Ovary (tissue), 9 donors: ENCODE results near the gene SESN1. TPM values are rescaled to one million over a fixed set of nuclear protein-coding genes. Genes with fewer than 3 reads are reported as not detected.

ENCODE experiments used
- DNase-seq, 5 donors: peaks; one replicate each; pipeline ENCODE4 v3.0.0-alpha.2; 2019 to 2020
- H3K27ac ChIP-seq, 2 donors: fragments of 200-600 bp; one replicate each; pipeline versions ENCODE4 v1.5.1 to v1.8.0; 2019 to 2022
- H3K27me3 ChIP-seq: fragments of 200-600 bp; one replicate; pipeline ENCODE4 v1.8.0; 2022
- H3K36me3 ChIP-seq: fragments of 200-600 bp; sonication (generic); one replicate; pipeline ENCODE4 v1.5.1; 2019
- H3K4me1 ChIP-seq: one replicate; pipeline ENCODE4 v1.8.1; 2013; ENCODE audit warnings: mild to moderate bottlenecking, moderate library complexity; ENCODE audit not compliant: insufficient read depth
- H3K4me3 ChIP-seq: fragments of 200-600 bp; sonication (generic); one replicate; pipeline ENCODE4 v1.5.1; 2017
- H3K9me3 ChIP-seq, 2 donors: fragments of 200-600 bp in 1 of 2; sonication (generic) in 1 of 2; one replicate each; pipeline versions ENCODE4 v1.5.1 to v1.8.1; 2013 to 2019; ENCODE audit warnings: mild to moderate bottlenecking in 1 of 2, moderate library complexity in 1 of 2
- EP300 ChIP-seq: sonication (generic); formaldehyde crosslinking; IDR thresholded peaks from one replicate; pipeline ENCODE4 v1.6.1; 2017; ENCODE audit warnings: antibody characterized with exemption
- POLR2A ChIP-seq: fragments of 450-650 bp; IDR thresholded peaks from one replicate; pipeline ENCODE4 v1.6.1; 2017; ENCODE audit warnings: antibody characterized with exemption, mild to moderate bottlenecking, moderate library complexity
- WGBS, 3 donors: extraction: QIAGEN DNeasy Blood & Tissue Kit in 1 of 3; methylation state at CpG; one replicate each; pipeline versions ENCODE4 v1.1.5 to v1.1.7; 2013 to 2017; 5-methylcytosine and 5-hydroxymethylcytosine counted together
- intact Hi-C, 4 donors: fragments of 100-400 bp; cut with DNase I; formaldehyde crosslinking; loops; one replicate each; pipeline versions ENCODE4 v1.11.0 to v1.15.1; 2022 to 2023
- polyA plus RNA-seq, 2 donors: library from polyadenylated mRNA; stranded (reverse); fragments of 200-250 nt in 1 of 2; fragments of 350-450 nt in 1 of 2; fragmentation: Illumina TruSeq in 1 of 2; extraction: RNeasy Lipid Tissue Mini Kit (QIAGEN cat#74804) in 1 of 2; gene quantifications; one replicate each; pipeline ENCODE4 v1.2.3, GENCODE V29; 2013 to 2014
- total RNA-seq, 7 donors: library from RNA; depleted of rRNA in 2 of 7; stranded (reverse); fragments of >200 nt in 2 of 7; fragmentation: NEBNext Ultra II Directional in 3 of 7; extraction: Animal tissue kit (Norgen Biotek cat#: 25700) in 3 of 7; gene quantifications; one replicate each; pipeline versions ENCODE4 v1.1.0 to v1.2.4, GENCODE V29; 2016 to 2023
- TF ChIP-seq, protein P1 (sequence below), 3 donors: fragments of 450-650 bp in 2 of 3; fragments of 200-600 bp in 1 of 3; IDR thresholded peaks; one replicate each; pipeline versions ENCODE4 v1.5.1 to v1.8.0; 2016 to 2022; ENCODE audit warnings: antibody characterized with exemption in 3 of 3, mild to moderate bottlenecking in 1 of 3
- donor health status: DM: no; HTN: no; CAD: no; lungs with moderate emphysema.
- donor health status: DM: no; HTN: no; CAD: no.
- donor health status: Bipolar disorder and iron deficiency.
- donor health status: DM: yes; HTN: yes; CAD: no.
- donor health status: DM: no; HTN: no; CAD: no.
- donor health status: DM: yes; HTN: yes; CAD: no.

Gene SESN1
- total and polyA plus RNA-seq, 9 donors, result 36.5 to 97.2 (median 65.4) TPM

DNA sequence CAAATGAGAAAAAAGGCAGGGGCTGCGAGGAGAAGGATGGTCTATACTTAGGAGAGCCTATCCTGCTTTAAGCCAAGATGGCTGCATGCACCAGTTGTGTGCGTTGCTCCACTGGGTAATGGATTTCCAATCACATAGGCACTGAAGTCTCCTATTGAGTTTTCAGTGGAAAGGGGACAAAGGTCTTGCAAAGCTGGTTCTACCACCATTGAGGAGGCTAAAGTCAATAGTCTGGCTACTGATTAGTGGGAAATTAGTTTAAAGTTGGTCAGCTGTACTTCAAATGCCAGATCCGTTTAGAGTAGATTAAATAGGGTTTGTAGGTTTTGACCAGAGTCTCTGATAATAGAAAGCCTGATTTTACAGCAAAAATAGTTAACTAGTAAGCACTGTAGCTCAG, 104.9 kb downstream of the SESN1 start:
- no peaks in the 10 kb centered on the region for H3K9me3 ChIP-seq
- no peak overlapping the region for H3K4me3 ChIP-seq
- 93 to 99% (median 96%) methylated on average over 3 of the region's 3 CpGs for WGBS, 3 donors
- H3K27me3 ChIP-seq, result no peaks in the 10 kb centered on the region
- intact Hi-C loops, result no loop called here
- H3K27ac ChIP-seq, result no peak overlapping the region
- no peak for DNase-seq
- H3K36me3 ChIP-seq, result no peaks in the 10 kb centered on the region
- no peaks in the 10 kb centered on the region for H3K4me1 ChIP-seq
- TF ChIP-seq, protein P1, sequence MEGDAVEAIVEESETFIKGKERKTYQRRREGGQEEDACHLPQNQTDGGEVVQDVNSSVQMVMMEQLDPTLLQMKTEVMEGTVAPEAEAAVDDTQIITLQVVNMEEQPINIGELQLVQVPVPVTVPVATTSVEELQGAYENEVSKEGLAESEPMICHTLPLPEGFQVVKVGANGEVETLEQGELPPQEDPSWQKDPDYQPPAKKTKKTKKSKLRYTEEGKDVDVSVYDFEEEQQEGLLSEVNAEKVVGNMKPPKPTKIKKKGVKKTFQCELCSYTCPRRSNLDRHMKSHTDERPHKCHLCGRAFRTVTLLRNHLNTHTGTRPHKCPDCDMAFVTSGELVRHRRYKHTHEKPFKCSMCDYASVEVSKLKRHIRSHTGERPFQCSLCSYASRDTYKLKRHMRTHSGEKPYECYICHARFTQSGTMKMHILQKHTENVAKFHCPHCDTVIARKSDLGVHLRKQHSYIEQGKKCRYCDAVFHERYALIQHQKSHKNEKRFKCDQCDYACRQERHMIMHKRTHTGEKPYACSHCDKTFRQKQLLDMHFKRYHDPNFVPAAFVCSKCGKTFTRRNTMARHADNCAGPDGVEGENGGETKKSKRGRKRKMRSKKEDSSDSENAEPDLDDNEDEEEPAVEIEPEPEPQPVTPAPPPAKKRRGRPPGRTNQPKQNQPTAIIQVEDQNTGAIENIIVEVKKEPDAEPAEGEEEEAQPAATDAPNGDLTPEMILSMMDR (IDR thresholded peaks at IDR 0.05), result no peak
- TF ChIP-seq EP300, result no peak
- TF ChIP-seq POLR2A, result no peak

DNA sequence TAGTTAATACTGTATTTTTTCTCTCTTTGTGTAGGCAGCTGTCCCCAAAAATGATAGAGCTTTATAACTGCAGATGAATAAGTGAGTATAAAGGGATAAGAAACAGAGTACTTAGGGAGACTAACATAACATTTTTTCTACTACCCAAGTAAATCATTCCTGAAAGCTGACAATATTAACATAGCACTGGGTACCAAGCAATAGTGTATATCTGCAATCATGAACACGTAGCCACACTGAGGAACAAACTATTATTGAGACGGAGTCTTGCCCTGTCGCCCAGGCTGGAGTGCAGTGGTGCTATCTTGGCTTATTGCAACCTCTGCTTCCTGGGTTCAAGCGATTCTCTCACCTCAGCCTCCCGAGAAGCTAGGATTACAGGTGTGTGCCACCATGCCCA, 105.9 kb downstream of the SESN1 start:
- H3K4me1 ChIP-seq, result no peaks in the 10 kb centered on the region
- no peak overlapping the region for H3K27ac ChIP-seq
- intact Hi-C loops, result no loop called here
- H3K36me3 ChIP-seq, result no peaks in the 10 kb centered on the region
- WGBS, 3 donors, result 96 to 99% (median 99%) methylated on average over 5 of the region's 5 CpGs
- no peak overlapping the region for H3K4me3 ChIP-seq
- H3K9me3 ChIP-seq, result no peaks in the 10 kb centered on the region
- TF ChIP-seq, protein P1 (IDR thresholded peaks at IDR 0.05), result no peak
- no peak for TF ChIP-seq POLR2A
- no peak for TF ChIP-seq EP300
- H3K27me3 ChIP-seq, result no peaks in the 10 kb centered on the region
- no peak for DNase-seq

GRCh38 chr6:108988296-108988695, 106.3 kb downstream of the SESN1 start:
- DNase-seq, result no peak
- intact Hi-C loops, result no loop called here
- Histone ChIP-seq H3K4me3 (no peak overlapping the region), H3K4me1 (no peaks in the 10 kb centered on the region), H3K27ac (no peak overlapping the region), H3K27me3 (no peaks in the 10 kb centered on the region), H3K36me3 (no peaks in the 10 kb centered on the region), H3K9me3 (no peaks in the 10 kb centered on the region)
- TF ChIP-seq, protein P1 (IDR thresholded peaks at IDR 0.05), result no peak
- TF ChIP-seq EP300, result no peak
- TF ChIP-seq POLR2A, result no peak
- 89 to 91% (median 91%) methylated on average over 3 of the region's 3 CpGs for WGBS, 3 donors

- DNase-seq, result no peak
- H3K4me3 ChIP-seq, result no peak overlapping the region
- H3K27ac ChIP-seq, result no peak overlapping the region
- H3K4me1 ChIP-seq, result no peaks in the 10 kb centered on the region
- no peaks in the 10 kb centered on the region for H3K9me3 ChIP-seq
- TF ChIP-seq, protein P1 (IDR thresholded peaks at IDR 0.05), result no peak
- TF ChIP-seq POLR2A, result no peak
- no peak for TF ChIP-seq EP300
- intact Hi-C loops, result no loop called here
- H3K36me3 ChIP-seq, result no peaks in the 10 kb centered on the region
- H3K27me3 ChIP-seq, result no peaks in the 10 kb centered on the region
Observed at GRCh38 chr6:108987156-108987555, 107.5 kb downstream of the SESN1 start.

DNA sequence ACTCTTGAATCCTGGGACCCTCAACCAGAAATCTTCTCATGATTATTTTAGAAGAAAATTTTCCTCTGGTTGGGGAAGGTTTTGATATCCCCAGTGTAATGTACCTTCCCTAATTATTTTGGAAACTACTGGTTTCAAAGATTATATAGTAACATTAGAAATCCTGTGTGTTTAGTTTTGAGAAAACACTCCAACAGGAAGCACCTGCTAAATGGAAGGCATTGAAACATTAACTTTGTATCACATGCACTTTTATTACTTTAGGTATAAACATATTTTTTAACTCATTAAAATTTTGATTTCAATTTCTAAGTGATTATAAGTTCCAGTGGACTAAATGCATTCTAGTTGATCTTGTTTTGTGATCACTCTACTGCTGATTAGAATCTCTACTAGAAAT, 109.3 kb downstream of the SESN1 start:
- Histone ChIP-seq H3K4me3 (no peak overlapping the region), H3K9me3 (no peaks in the 10 kb centered on the region), H3K27me3 (no peaks in the 10 kb centered on the region), H3K36me3 (no peaks in the 10 kb centered on the region), H3K27ac (no peak overlapping the region), H3K4me1 (no peaks in the 10 kb centered on the region)
- intact Hi-C loops, result no loop called here
- TF ChIP-seq EP300, result no peak
- TF ChIP-seq, protein P1 (IDR thresholded peaks at IDR 0.05), result no peak
- no peak for TF ChIP-seq POLR2A
- no peak for DNase-seq
